Spinal cord (tissue), 10 donors: ENCODE results near the gene SDC3. TPM values are rescaled to one million over a fixed set of nuclear protein-coding genes. Genes with fewer than 3 reads are reported as not detected.

ENCODE experiments used
- DNase-seq, 6 donors: peaks; one replicate each; pipeline versions ENCODE4 v3.0.0 to v3.0.0-alpha.2; 2013 to 2015; ENCODE audit warnings: low spot score in 6 of 6, low read depth in 4 of 6
- H3K27ac ChIP-seq: one replicate; pipeline ENCODE4 v1.5.1; 2013; ENCODE audit warnings: low read depth, low read length, control low read depth
- H3K27me3 ChIP-seq: one replicate; pipeline ENCODE4 v1.6.1; 2013; ENCODE audit warnings: low read length; ENCODE audit not compliant: control insufficient read depth, insufficient read depth
- H3K36me3 ChIP-seq: one replicate; pipeline ENCODE4 v1.6.1; 2013; ENCODE audit warnings: low read length; ENCODE audit not compliant: control insufficient read depth, insufficient read depth
- H3K4me1 ChIP-seq: one replicate; pipeline ENCODE4 v1.6.1; 2013; ENCODE audit warnings: low read length; ENCODE audit not compliant: control insufficient read depth, insufficient read depth
- H3K4me3 ChIP-seq: one replicate; pipeline ENCODE4 v1.5.1; 2013; ENCODE audit warnings: low read depth, low read length, control low read depth
- H3K9me3 ChIP-seq: one replicate; pipeline ENCODE4 v1.6.1; 2013; ENCODE audit warnings: low read length; ENCODE audit not compliant: control insufficient read depth, insufficient read depth
- WGBS: methylation state at CpG from one replicate; pipeline ENCODE4 v1.1.5; 2013; ENCODE audit warnings: missing lambda C conversion rate; ENCODE audit not compliant: insufficient coverage; 5-methylcytosine and 5-hydroxymethylcytosine counted together
- polyA plus RNA-seq, 2 donors: library from polyadenylated mRNA; unstranded; fragments of 120-200 nt; gene quantifications; one replicate each; pipeline ENCODE4 v1.2.1, GENCODE V29; 2013; ENCODE audit not compliant: insufficient read length in 2 of 2
- total RNA-seq, 2 donors: library from RNA; depleted of rRNA in 1 of 2; stranded (reverse); fragments of 120-200 nt in 1 of 2; fragments of >200 nt in 1 of 2; gene quantifications; one replicate each; pipeline versions ENCODE4 v1.2.3 to v1.2.4, GENCODE V29; 2013 to 2014
- donor health status: healthy.

The SDC3 gene
- total and polyA plus RNA-seq, 4 donors = 99.3 to 465 (median 261) TPM

GRCh38 chr1:30839827-30840359 is 68.7 kb downstream of the SDC3 start:
- Histone ChIP-seq H3K27ac (no peak overlapping the region), H3K36me3 (no peaks in the 10 kb centered on the region)

GRCh38 chr1:30838996-30839395 is 69.6 kb downstream of the SDC3 start:
- peaks cover 20% of the 10 kb centered on the region for H3K4me1 ChIP-seq
- H3K27ac ChIP-seq = no peak overlapping the region
- H3K4me3 ChIP-seq = no peak overlapping the region
- peak in 1 of 6 donors; percentile 93 for DNase-seq
- H3K27me3 ChIP-seq = no peaks in the 10 kb centered on the region
- WGBS = no CpG with 5 or more reads among the region's 7 CpGs
- no peaks in the 10 kb centered on the region for H3K9me3 ChIP-seq
- no peaks in the 10 kb centered on the region for H3K36me3 ChIP-seq

More at GRCh38 chr1:30839827-30840359, 68.7 kb downstream of the SDC3 start:
- WGBS = 93% methylated on average over 3 of the region's 3 CpGs
- no peak for DNase-seq
- H3K4me3 ChIP-seq = no peak overlapping the region
- no peaks in the 10 kb centered on the region for H3K9me3 ChIP-seq
- no peaks in the 10 kb centered on the region for H3K27me3 ChIP-seq
- H3K4me1 ChIP-seq = peaks cover 29% of the 10 kb centered on the region

GRCh38 chr1:30837653-30838052 is 70.9 kb downstream of the SDC3 start:
- Histone ChIP-seq H3K27me3 (no peaks in the 10 kb centered on the region), H3K27ac (no peak overlapping the region), H3K4me3 (no peak overlapping the region), H3K36me3 (no peaks in the 10 kb centered on the region), H3K4me1 (peaks cover 15% of the 10 kb centered on the region), H3K9me3 (no peaks in the 10 kb centered on the region)
- 33% methylated on average over 1 of the region's 1 CpG for WGBS
- DNase-seq = no peak

- Histone ChIP-seq H3K4me1 (no peaks in the 10 kb centered on the region), H3K36me3 (no peaks in the 10 kb centered on the region), H3K4me3 (no peak overlapping the region), H3K27me3 (no peaks in the 10 kb centered on the region), H3K27ac (no peak overlapping the region), H3K9me3 (no peaks in the 10 kb centered on the region)
- WGBS = 67% methylated on average over 2 of the region's 4 CpGs
- DNase-seq = peak in 1 of 6 donors; percentile 60
Measured at GRCh38 chr1:30834253-30834652, 74.3 kb downstream of the SDC3 start.

GRCh38 chr1:30830537-30830936 is 78.0 kb downstream of the SDC3 start:
- peaks cover under 1% of the 10 kb centered on the region for H3K4me1 ChIP-seq
- no peak overlapping the region for H3K27ac ChIP-seq
- 100% methylated on average over 4 of the region's 6 CpGs for WGBS
- H3K27me3 ChIP-seq = no peaks in the 10 kb centered on the region
- H3K4me3 ChIP-seq = no peak overlapping the region
- H3K36me3 ChIP-seq = no peaks in the 10 kb centered on the region
- H3K9me3 ChIP-seq = no peaks in the 10 kb centered on the region
- no peak for DNase-seq

GRCh38 chr1:30829889-30830288 is 78.7 kb downstream of the SDC3 start:
- H3K27me3 ChIP-seq = no peaks in the 10 kb centered on the region
- H3K9me3 ChIP-seq = no peaks in the 10 kb centered on the region
- no peak overlapping the region for H3K27ac ChIP-seq
- peaks cover 7% of the 10 kb centered on the region for H3K4me1 ChIP-seq
- WGBS = 80% methylated on average over 1 of the region's 2 CpGs
- DNase-seq = no peak
- no peaks in the 10 kb centered on the region for H3K36me3 ChIP-seq
- no peak overlapping the region for H3K4me3 ChIP-seq

- peak overlapping the region; percentile 100 for H3K27ac ChIP-seq
- WGBS = 17% methylated on average over 11 of the region's 12 CpGs
Measured at GRCh38 chr1:30824736-30825429, 83.7 kb downstream of the SDC3 start.

GRCh38 chr1:30823969-30824735 is 84.4 kb downstream of the SDC3 start:
- H3K27ac ChIP-seq = peak overlapping the region; percentile 100
- no peaks in the 10 kb centered on the region for H3K27me3 ChIP-seq
- WGBS = under 1% methylated on average over 44 of the region's 44 CpGs
- no peaks in the 10 kb centered on the region for H3K9me3 ChIP-seq
- H3K36me3 ChIP-seq = no peaks in the 10 kb centered on the region
- peak overlapping the region; percentile 52 for H3K4me3 ChIP-seq
- peak; percentile 91 to 99 (median 94) for DNase-seq
- H3K4me1 ChIP-seq = peaks cover 62% of the 10 kb centered on the region

More at GRCh38 chr1:30824736-30825429, 83.7 kb downstream of the SDC3 start:
- Histone ChIP-seq H3K27me3 (no peaks in the 10 kb centered on the region), H3K9me3 (no peaks in the 10 kb centered on the region), H3K36me3 (no peaks in the 10 kb centered on the region), H3K4me3 (peak overlapping the region; percentile 52), H3K4me1 (peaks cover 55% of the 10 kb centered on the region)
- DNase-seq = no peak

GRCh38 chr1:30823627-30823968 is 85.0 kb downstream of the SDC3 start:
- 43% methylated on average over 3 of the region's 3 CpGs for WGBS
- no peak for DNase-seq

More at GRCh38 chr1:30823627-30823968, 85.0 kb downstream of the SDC3 start:
- Histone ChIP-seq H3K27me3 (no peaks in the 10 kb centered on the region), H3K4me1 (peaks cover 67% of the 10 kb centered on the region), H3K27ac (peak overlapping the region; percentile 100), H3K36me3 (no peaks in the 10 kb centered on the region), H3K4me3 (peak overlapping the region; percentile 52), H3K9me3 (no peaks in the 10 kb centered on the region)
